Right hindlimb (tissue), 1 donor: Measurements from ENCODE around the gene MVP.
"Not testable (repeated sequence)": the region's sequence is repeated elsewhere in the genome, so short reads cannot be mapped to it uniquely, and the experiment has no call there.

Source experiments
- DNase-seq: peaks from one replicate; pipeline ENCODE4 v3.0.0-alpha.2; 2018

The MVP gene

DNA sequence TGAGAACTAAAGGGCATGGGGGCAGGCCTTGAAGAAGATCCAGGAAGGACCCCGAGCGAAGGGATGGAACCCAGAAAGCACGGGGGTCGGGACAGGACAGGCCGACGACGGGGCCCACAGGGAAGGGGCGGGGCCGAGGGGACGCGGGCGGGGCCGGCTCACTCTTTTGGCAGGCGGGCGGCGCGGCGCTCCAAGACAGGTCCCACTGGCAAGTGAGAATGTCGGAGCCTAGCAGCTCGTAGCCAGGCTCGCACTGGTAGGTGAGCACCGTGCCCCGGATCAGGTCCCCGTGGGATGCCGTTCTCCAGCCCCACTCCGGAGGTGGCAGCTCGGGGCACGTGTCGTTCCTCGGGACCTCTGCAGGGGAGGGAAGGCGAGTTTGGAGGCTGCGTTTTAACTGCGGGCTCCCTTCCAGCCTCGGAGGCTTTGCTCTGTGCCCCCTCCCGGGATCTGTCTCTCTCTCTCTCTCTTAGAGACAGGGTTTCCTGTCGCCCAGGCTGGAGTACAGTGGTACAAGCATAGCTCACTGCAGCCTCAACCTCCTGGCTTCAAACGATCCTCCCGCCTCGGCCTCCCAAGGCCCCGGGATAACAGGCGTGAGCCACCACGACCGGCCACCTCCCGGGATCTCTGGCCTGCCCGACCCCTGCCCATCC, 56.5 kb downstream of the MVP start:
- no peak for DNase-seq

DNA sequence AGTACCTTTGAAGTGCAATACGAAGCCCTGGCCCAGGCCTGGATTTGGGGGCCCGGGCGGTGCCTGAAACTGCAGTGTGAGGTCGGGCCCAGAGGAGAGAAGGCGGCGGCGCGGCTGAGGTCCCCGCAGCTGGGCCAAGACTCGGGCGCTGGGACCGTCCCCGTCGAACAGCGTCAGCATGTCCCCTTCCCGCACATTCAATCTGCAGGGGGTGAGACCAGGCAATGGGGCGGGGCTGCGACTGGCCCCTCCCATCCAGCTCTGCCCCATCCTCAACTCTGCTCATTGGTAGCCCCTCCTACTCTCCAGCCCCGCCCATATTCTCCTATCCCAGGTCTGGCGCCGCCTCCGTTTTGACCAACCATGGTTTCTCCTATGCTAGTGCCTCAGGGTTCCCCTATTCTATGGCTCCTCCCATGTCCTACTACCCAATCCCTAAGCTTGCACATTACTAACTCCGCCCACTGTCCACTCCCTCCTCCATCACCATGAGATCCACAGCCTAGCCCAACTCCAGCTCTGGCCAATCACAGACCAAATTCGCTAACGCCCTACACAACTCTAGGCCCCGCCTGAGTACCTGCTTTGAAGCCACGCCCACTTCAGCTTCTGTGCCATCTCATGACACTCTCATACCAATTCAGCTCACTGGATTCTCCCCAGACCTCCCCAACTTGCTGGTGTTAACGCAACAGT, 57.2 kb downstream of the MVP start:
- DNase-seq, result no peak

DNA sequence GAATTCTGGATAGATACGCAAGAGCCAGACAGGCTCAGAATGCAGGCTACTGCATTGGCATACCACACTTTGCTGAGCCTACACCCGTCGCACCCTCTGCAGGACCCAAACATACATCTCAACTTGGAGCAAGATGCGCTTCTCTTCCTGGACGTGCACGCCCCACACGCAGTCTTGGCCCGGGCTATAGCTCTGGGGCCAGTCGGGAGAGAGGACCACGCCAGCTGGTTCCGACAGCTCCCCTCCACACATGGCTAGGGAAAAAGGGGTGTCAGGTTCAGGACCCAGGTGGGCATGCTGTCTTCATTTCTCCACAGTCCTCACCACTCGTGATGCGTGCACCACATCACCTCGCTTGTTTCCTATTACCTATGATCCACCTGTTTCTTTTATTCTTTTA, 57.9 kb downstream of the MVP start:
- DNase-seq, result no peak

DNA sequence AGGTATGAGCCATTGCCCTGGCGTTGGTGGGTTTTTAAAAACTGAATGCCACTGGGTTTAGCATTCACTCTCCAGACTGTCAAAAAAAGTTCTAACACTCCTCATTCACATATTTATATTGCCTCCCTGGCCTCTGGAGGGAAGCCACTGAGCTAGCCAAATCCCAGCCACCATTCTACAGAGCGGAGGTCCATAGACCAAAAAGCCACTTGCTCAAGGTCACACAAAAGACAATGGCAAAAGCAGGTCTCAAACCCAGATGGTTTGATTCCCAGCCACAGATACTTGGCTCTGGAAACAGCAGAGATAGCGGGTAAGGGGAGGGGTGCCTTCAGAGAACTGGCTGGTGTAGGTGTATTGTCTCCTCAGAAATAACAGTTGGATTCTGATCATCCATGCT, 60.8 kb downstream of the MVP start:
- no peak for DNase-seq

DNA sequence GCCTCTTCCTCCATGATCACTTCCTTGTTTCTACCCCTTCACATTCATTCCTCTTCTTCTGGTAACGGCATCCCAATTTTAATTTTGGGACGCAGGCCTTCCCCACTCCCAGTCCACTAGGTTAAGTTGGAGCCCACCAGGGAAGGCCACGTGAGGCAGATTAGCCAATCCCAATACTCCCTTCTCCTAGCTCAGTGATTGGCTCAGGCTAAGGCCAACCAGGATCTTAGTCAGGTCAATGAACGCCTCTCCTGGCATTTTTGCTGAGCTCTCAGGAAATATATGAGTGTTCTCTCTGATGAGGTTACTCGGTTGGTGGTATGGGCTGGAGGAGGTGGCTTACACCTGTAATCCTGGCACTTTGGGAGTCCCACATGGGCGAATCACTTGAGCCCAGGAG, 63.7 kb downstream of the MVP start:
- no peak for DNase-seq

DNA sequence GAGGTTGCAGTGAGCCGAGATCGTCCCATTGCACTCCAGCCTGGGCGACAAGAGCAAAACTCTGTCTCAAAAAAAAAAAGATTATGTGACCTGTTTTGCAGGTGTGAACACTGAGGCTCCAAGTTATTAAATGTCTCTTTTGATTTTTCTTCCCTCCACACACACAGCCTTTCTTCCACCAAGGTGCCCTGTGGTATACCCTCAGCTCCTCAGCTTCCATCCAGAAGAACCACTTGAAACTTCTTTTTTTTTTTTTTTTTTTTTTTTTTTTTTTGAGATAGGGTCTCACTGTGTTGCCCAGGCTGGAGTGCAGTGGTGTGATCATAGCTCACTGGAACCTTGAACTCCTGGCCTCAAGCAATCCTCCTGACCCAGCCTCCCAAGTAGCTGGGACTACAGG, 69.1 kb downstream of the MVP start:
- not testable (repeated sequence) for DNase-seq

DNA sequence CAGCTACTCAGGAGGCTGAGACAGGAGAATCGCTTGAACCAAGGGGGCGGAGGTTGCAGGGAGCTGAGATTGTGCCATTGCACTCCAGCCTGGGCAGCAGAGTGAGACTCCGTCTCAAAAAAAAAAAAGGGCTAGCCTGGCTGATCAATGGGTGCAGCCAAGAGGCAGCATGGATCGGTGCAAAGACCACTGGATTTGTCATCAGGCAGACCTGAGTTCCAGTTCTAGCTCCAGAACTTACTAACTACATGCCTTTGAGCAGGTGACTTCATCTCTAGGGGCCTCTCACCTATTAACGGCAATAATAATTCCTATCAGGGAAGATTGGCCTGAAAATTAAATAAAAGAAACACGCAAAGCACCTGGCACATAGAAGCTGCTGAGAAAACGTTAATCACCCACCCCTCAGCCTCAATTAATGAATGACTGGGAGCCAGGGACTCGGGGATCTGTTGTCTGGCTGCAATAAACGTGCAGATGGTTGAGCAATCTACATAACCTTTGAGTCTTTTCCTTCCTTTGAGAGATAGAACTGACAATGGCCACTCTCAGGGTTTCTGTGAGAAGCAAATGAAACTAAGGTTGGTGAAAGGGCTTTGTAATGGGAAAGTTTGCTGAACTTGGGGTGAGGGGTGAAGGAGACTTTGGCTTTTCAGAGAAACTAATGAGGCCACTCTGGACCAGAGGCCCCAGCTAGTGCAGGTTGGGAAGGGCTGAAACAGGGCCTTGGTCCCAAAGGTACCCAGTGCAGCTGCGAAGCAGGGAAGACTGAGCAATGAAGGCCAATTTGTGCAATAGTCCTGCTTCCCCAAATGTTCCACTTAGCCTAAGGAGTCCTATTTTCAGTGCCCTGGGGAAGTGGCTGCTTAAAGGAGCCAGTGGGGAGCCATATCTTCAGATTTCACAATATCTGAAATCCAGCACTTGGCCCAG, 71.5 kb downstream of the MVP start:
- no peak for DNase-seq

DNA sequence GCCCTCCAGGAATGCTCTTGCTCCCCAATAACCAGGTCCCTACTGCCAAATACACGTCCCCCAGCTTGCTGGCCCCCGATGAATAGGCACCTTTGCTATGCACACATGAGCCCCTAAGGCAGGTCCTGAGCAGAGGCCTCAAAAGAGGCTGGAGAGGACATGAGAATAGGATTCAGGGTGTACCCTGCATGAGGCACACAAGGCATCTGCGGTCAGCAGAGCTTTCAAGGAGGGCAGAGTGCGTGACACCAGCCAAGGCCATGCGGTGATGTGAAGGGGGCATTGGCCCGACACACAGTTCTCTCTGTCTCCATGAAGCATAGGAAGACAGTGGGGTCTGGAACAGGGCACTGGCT, 72.2 kb downstream of the MVP start:
- no peak for DNase-seq

DNA sequence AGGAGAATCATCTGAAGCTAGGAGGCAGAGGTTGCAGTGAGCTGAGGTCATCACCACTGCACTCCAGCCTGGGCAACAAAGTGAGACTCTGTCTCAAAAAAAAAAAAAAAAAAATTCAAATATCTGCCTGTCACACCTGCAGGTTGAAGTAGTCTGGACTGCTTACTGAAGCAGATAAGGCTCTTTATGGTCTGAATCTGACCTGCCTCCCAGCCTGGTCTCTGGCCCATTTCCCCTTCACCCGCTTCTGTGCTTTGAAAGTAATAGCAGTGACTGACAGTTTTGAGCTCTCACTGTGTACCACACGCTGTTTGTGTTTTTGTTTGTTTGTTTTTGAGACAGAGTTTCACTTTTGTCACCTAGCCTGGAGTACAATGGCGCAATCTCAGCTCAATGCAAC, 73.3 kb downstream of the MVP start:
- no peak for DNase-seq

DNA sequence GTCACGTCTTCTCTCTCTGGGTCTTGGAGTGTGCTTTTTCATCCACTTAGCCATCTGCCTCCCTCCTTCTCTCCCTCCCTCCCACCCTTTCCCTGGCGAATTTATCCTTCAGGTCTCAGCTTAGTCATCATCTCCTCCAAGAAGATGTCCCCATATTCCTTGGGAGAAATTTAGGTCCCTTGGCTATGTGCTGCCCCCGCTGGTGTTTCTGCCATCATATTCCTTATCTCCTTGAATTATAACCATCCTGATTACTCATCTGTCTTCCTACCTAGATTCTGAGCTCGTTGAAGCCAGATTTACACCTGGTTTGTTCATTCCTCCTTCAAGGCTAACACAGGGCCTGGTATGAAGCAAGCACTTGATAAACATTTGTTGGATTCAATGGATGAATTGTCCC, 74.1 kb downstream of the MVP start:
- no peak for DNase-seq

DNA sequence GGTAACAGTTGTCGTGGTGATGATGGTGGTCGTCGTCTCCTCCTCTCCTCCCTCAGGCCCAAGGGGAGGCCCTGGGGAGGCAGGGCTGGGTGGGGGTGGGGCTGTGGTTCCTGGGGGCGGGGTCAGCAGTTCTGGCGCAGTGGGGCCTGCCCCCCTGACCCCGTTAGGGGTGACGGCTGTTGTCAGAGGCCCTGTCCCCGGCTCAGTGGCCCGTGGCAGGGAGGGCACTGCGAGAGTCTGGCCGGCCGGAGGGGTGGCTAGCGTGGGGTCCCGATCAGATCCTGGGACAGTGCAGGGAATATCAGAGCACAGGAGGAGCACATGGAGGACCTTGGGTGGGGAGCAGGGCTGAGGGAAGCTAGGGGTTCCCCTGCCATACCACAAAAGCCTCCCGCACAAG, 76.6 kb downstream of the MVP start:
- no peak for DNase-seq

DNA sequence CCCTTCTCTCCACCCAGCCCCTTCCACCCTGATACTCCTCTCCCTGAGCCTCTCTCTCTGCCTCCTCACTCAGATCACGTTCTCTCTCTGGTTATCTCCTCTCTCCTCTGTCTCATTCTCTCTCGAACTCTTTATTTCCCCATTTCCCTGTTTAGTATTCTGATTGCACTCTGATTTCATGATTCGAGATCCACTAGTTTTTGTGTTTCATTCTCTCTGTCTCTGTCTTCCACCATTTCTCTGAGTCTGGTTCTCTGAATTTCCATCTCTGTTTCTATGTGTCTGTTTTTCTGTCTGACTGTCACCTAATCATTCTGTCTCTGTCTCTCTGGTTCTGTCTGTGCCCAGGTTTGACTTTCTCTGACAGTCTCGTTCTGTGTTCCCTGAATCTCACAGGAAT, 77.1 kb downstream of the MVP start:
- DNase-seq, result no peak
